ENCODE data around the gene GMDS.

The GMDS gene

GRCh38 chr6:1780251-1780867 is 465.0 kb downstream of the GMDS start:
- TF ChIP-seq CTCF (IDR thresholded peaks at IDR 0.05; ENCODE audit: low read depth, low read length): no peak
- no peak overlapping the region for H3K4me3 ChIP-seq (replicated peaks in 1 of 2; ENCODE audit: low read depth in 2 of 2, low read length in 2 of 2)
- DNase-seq (ENCODE audit: low read depth in 2 of 2): no peak

GRCh38 chr6:1778686-1779235 is 466.6 kb downstream of the GMDS start:
- H3K4me3 ChIP-seq (replicated peaks in 1 of 2; ENCODE audit: low read depth in 2 of 2, low read length in 2 of 2): no peak overlapping the region
- no peak for TF ChIP-seq CTCF (IDR thresholded peaks at IDR 0.05; ENCODE audit: low read depth, low read length)
- no peak for DNase-seq (ENCODE audit: low read depth in 2 of 2)

GRCh38 chr6:1777921-1778685 is 467.3 kb downstream of the GMDS start:
- no peak for TF ChIP-seq CTCF (IDR thresholded peaks at IDR 0.05; ENCODE audit: low read depth, low read length)
- no peak overlapping the region for H3K4me3 ChIP-seq (replicated peaks in 1 of 2; ENCODE audit: low read depth in 2 of 2, low read length in 2 of 2)
- no peak for DNase-seq (ENCODE audit: low read depth in 2 of 2)

- no peak overlapping the region for H3K4me3 ChIP-seq (replicated peaks in 1 of 2; ENCODE audit: low read depth in 2 of 2, low read length in 2 of 2)
- DNase-seq (ENCODE audit: low read depth in 2 of 2): no peak
Observed at GRCh38 chr6:1775441-1775840, 470.0 kb downstream of the GMDS start.

GRCh38 chr6:1774226-1774915 is 471.0 kb downstream of the GMDS start:
- DNase-seq (ENCODE audit: low read depth in 2 of 2): no peak
- H3K4me3 ChIP-seq (replicated peaks in 1 of 2; ENCODE audit: low read depth in 2 of 2, low read length in 2 of 2): no peak overlapping the region
- TF ChIP-seq CTCF (IDR thresholded peaks at IDR 0.05; ENCODE audit: low read depth, low read length): no peak

More at GRCh38 chr6:1775441-1775840, 470.0 kb downstream of the GMDS start:
- no peak for TF ChIP-seq CTCF (IDR thresholded peaks at IDR 0.05; ENCODE audit: low read depth, low read length)

- no peak for TF ChIP-seq CTCF (IDR thresholded peaks at IDR 0.05; ENCODE audit: low read depth, low read length)
- no peak for DNase-seq (ENCODE audit: low read depth in 2 of 2)
- H3K4me3 ChIP-seq (replicated peaks in 1 of 2; ENCODE audit: low read depth in 2 of 2, low read length in 2 of 2): no peak overlapping the region
Observed at GRCh38 chr6:1773700-1774099, 471.7 kb downstream of the GMDS start.
